ENCODE measurements around the gene STAT4.

STAT4 gene

DNA sequence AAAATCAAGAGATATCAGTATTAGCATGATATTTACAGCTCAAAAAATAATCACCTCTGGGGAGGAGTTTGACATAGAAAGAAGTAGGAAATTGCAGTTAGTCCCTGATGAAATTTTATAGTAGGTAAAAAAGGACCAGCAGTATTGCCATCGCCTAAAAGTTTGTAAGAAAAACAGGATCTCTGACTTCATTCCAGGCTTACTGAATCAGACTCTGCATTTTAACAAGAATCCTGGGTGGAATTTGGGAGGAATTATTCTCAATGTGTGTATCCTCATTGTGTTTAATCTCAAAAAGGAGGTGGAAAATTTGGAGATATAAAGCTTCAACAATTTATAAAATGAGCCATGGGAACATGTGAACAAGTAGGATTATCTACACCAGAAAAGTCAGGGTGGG is 105.7 kb downstream of the STAT4 start:
- DNase-seq (ENCODE audit: low spot score), result no peak

GRCh38 chr2:191043438-191043837 is 107.4 kb downstream of the STAT4 start:
- DNase-seq (ENCODE audit: low spot score), result no peak

DNA sequence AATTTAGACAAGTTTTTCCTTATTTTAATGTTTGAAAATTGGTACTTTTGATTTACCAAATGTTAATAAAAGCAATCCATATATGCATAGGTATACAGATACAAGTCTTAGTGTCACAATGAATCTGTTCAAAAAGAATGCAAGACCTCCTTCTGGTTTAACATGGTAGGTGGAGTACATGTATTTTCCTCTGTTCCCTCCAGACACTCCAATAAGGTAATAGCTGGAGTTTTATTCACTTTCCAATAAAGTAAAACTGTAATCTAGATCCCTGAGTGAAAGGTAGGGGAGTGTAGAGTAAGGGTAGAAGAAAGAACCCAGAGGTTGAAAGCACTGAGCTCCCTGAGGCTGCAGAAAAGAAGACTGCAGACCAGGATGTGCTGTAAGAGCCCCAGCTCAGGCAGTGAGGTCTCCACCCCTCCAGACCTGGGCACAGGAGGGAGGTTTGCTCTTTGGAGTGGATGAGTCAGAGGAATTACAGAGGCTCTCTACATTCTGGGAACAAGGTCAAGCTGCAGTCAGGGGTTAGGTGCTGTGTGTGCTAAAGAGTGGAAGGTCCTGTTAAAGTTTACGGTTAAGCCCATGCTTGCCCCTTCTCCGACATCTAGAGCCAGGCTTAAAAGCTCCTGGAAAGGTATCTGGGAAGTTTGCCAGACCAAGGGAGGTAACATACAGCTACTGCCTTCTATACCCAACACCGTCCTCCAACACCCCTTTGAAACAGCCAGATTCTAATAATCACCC is 109.2 kb downstream of the STAT4 start:
- DNase-seq (ENCODE audit: low spot score), result no peak

DNA sequence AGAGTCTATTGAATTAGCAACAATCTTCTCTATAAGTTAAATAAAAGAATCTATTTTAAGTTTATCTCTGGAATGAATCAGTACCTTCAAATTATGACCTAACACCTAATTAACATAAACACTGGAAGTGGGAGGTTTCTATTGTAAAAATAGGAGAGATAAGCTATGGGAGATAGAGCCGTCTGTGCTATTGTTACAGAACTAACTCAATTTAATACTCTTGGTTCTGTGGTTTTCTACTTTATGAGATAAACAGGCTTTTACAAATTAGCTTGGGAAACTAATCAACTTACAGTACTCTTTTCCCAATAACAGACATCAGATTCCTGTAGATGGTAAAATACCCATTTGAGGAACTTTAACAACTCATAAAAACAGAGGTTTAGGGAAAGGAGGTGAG is 111.2 kb downstream of the STAT4 start:
- no peak for DNase-seq (ENCODE audit: low spot score)

- DNase-seq (ENCODE audit: low spot score), result no peak
Observed at GRCh38 chr2:191038741-191039140, 112.1 kb downstream of the STAT4 start.

DNA sequence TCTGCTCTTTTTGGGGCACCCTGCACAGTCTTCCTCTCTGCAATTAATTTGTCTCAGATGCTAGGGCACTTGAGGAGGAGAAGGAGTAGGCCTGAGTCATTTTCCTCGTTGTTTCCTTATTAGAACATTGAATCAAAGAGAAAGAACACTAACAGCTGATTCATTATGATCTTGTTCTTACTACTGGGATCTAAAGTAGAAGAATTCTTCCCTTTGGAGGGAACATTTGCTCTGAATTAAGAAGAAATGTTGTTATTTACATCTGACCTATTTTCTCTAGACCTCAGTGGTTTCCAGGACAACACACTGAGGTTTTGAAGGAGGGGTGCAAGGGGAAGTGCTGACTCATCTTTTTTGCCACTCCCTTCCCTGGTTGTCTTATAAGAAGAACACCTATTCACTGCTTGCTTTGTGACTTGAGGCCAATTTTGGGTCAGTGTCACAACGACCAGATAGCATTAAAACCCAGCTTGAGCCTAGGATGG is 112.5 kb downstream of the STAT4 start:
- no peak for DNase-seq (ENCODE audit: low spot score)

- no peak for DNase-seq (ENCODE audit: low spot score)
Observed at GRCh38 chr2:191037351-191037750, 113.4 kb downstream of the STAT4 start.

- no peak for DNase-seq (ENCODE audit: low spot score)
Observed at GRCh38 chr2:191036363-191036762, 114.4 kb downstream of the STAT4 start.

GRCh38 chr2:191032588-191033429 is 118.0 kb downstream of the STAT4 start:
- DNase-seq (ENCODE audit: low spot score), result no peak

- DNase-seq (ENCODE audit: low spot score), result no peak
Observed at GRCh38 chr2:191031256-191031655, 119.5 kb downstream of the STAT4 start.

DNA sequence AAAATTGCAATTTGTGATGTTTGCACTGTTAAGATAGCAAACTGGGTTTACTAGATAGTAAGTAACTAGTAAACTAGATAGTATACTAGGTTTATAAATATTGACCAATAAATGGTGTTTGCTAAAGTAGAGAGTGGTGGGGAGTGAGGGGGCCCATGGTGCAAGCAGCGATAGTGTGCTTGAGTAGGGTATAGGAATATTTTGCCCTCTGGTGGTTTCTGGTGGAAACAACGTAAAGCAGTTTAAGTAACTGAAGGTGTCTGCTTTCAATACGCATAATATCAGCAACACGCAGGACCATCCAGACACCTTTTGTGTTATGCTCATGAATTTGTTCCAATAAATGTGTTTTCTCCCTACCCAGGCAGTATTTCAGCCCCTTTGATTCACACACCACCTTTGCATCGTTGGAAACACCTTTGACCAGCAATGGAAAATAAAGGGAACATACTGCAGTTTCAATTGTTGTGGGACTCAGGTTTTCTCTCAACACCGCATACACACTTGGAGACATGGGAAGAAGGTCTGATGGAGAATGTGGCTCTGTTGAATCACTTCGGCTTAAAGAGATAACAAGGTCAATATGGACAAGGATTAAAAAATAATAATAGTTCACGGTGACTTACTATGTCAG is 120.2 kb downstream of the STAT4 start:
- peak; percentile 59 for DNase-seq (ENCODE audit: low spot score)

- DNase-seq (ENCODE audit: low spot score), result no peak
Observed at GRCh38 chr2:191029280-191029950, 121.4 kb downstream of the STAT4 start.

DNA sequence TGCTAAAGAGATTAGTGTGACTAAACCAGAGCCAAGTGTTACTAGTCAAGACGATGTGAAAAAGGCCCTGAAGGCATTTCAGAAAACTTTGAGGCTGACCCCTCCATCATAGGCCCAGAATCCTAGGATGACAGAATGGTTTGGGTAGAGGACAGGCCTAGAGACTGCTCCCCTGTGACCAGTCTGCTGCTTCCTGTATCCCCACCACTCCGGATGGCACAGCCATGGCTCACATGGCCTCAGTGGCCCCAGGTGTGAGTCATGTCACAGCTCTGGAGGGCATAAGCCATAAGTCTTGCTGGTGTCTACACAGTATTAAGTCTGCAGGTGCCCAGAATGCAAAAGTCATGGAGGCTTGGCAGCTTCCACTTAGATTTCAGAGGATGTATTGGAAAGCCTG is 124.4 kb downstream of the STAT4 start:
- DNase-seq (ENCODE audit: low spot score), result no peak

DNA sequence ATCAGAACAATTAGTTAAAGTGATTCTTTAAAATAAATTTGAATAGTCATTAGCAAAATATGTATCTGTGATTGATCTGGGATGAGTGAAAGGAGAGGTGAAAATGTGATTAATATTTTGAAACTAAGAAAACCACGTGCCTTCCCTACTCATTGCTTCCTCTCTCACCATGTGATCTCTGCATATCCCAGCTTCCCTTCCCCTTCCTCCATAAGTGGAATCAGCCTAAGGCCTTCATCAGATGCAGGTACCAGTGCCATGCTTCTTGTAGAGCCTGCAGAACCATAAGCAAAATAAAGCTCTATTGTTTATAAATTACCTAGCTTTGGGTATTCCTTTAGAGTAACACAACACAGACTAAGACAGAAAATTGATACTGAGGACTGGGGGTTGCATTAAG is 125.7 kb downstream of the STAT4 start:
- DNase-seq (ENCODE audit: low spot score), result no peak

- DNase-seq (ENCODE audit: low spot score), result no peak
Observed at GRCh38 chr2:191023235-191023679, 127.5 kb downstream of the STAT4 start.

DNA sequence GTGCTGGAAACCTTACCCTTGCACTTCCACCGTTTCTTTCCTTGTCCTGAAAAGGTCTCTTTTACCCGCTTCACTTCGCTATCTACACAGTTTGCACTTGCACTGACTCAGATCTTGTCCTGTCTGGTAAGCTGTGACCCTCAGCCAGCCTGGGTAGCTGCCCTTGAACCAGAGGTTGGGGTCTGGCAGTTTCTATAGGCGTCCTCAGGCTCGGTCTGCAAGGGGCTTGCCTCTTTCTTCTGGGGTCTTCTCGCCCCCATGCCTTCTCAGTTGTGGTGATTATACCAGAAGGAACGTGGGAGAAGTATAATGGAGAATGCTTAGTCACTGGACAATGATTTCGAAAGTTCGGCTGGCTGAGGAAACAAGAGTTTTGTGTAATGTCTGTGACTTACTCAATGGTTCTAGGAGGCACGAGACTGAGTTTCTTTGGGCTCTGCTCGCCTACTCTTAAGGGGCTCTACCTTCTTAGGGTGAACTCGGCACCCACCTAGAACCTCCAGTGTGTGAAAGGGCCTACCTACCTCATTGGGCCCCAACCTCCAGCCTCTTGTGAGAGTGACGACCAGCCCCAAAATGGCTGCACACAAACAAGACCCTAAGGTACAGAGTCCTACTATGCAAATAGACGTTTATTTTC is 129.9 kb downstream of the STAT4 start:
- DNase-seq (ENCODE audit: low spot score), result no peak

- peak; percentile 94 for DNase-seq (ENCODE audit: low spot score)
Observed at GRCh38 chr2:191020221-191020741, 130.5 kb downstream of the STAT4 start.

DNA sequence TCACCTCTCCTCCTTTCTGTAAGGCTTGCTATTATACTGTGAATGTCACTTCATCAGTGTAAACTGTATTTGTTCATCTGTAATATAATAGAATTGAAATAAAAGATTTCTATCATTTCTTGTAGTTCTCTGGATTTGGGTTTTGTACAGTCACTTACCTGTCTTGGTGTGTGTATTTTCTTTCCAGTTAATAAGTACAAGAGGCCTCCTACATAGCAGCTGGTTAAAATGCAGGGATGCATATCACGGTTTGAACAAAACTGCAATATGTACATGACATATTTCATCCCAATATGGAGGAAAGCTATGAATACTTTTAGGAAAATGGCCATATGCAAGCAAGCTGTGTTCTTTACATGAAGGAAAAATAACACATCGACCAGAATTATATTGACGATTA is 131.4 kb downstream of the STAT4 start:
- DNase-seq (ENCODE audit: low spot score), result no peak

DNA sequence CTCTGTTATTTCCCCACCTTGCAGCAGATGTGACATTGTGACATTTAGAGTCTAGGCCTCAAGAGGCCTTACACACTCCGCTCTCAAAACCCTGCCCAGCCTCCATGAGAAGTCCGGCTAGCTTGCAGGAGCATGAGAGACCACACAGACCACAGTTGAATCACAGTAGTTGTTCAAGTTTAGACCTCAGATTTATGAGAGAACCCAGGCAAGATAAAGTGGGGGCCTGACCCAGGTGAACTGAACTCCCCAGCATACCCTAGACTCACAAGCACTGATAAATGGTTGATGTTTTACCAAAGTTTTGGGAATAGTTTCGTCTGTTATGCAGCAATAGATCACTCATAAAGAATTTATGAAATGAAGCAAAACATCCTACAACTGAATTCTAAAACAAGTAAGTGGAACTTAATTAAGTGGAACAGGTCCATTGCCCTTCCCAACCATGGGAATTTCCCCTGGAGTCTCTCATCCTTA is 132.1 kb downstream of the STAT4 start:
- DNase-seq (ENCODE audit: low spot score), result no peak

DNA sequence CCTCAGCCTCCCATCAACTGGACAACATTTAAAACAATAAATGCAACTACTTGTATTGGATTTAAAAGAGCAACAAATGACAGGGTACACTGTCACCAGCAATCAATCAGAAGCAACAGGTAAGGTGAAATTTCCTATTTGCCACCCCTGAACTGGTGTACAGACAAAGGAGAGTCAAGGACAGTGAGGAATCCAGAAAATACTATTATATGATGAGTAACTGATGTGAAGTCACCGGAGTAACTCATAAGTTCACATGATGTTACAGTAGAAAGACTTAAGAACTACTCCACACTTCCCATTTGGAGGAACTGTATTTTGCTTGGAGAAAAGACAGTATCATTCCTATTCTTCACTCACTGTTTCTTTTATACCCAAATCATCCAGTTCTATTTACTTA is 132.7 kb downstream of the STAT4 start:
- DNase-seq (ENCODE audit: low spot score), result no peak

DNA sequence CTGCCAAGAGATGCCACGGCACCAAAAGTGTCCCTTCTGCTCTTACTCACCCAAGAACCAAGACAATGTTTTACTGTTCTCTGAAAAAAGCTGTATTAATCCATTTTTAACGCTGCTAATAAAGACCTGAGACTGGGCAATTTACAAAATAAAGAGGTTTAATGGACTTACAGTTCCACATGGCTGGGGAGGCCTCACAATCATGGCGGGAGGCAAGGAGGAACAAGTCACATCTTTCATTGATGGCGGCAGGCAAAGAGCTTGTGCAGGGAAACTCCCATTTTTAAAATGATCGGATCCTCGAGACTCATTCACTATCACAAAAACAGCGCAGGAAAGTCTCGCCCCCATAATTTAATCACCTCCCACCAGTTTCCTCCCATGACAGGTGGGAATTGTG is 135.0 kb downstream of the STAT4 start:
- no peak for DNase-seq (ENCODE audit: low spot score)

Measured in SK-N-DZ (cell line).